Measurements from ENCODE around the gene SOX6. TPM values are rescaled to one million over a fixed set of nuclear protein-coding genes. Genes with fewer than 3 reads are reported as not detected.
A peak's percentile ranks its signal among the peaks of the same experiment; 100 is the strongest.
"Not testable (repeated sequence)": the region's sequence is repeated elsewhere in the genome, so short reads cannot be mapped to it uniquely, and the experiment has no call there.

The SOX6 gene
- total RNA-seq, 1 experiment from 2014 or later: 6.4 TPM

GRCh38 chr11:16043617-16044016, 312.7 kb downstream of the SOX6 start:
- DNase-seq (ENCODE audit: low spot score): no peak

DNA sequence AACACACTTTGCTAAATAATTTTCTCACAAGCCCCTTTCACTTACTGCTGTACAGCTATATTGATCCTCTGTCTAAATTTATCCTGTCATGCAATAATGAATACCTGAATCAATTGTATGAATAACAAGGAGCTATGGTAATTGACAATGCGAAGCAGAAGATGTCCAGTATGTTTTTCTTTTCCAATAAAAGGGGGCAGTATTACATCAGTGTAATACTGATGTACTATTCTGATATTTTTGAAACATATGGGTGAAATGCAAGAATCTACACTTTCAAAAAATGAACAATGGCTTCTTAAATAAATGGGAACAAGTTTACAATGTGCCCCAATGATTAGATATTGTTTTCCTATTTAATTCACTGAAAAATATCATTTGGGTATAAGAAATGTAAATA, 315.1 kb downstream of the SOX6 start:
- DNase-seq (ENCODE audit: low spot score): no peak

- no peak for DNase-seq (ENCODE audit: low spot score)
Measured at GRCh38 chr11:16040151-16040550, 316.2 kb downstream of the SOX6 start.

- no peak for DNase-seq (ENCODE audit: low spot score)
Measured at GRCh38 chr11:16037179-16037578, 319.2 kb downstream of the SOX6 start.

GRCh38 chr11:16036218-16036617, 320.1 kb downstream of the SOX6 start:
- no peak for DNase-seq (ENCODE audit: low spot score)

DNA sequence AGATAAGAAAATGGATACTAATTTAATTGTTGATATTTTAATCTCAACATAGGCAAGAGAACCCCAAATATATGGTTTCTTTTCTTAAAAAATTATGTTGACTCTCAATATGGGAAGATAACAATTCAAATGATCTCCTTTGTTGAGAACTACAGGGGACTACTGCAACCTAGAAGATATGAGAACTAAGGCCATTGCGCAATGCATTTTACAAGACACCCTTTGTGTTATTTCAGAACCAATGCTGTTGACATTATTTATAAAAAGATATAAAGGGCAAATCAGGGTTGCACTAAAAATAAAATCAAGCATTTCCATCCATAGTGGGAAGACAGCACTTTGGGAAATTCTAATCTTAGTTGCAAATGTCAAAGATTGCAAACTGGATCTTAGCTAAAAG, 322.3 kb downstream of the SOX6 start:
- no peak for DNase-seq (ENCODE audit: low spot score)

GRCh38 chr11:16032974-16033373, 323.4 kb downstream of the SOX6 start:
- DNase-seq (ENCODE audit: low spot score): no peak

- no peak for DNase-seq (ENCODE audit: low spot score)
Measured at GRCh38 chr11:16031210-16031609, 325.1 kb downstream of the SOX6 start.

GRCh38 chr11:16030664-16031063, 325.7 kb downstream of the SOX6 start:
- peak; percentile 60 for DNase-seq (ENCODE audit: low spot score)

DNA sequence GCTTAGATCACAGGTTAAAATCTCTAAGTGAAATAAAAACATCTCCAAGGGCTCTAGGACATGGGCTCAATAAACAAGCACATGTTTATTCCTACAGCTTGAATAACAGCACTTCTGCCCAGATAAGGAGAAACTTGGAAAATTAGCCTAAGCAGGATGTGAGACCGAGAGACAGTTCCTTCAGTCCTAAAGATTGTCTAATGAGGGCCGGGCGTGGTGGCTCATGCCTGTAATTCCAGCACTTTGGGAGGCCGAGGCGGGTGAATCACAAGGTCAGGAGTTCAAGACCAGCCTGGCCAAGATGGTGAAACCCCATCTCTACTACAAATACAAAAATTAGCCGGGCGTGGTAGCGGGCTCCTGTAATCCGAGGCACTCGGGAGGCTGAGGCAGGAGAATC, 327.2 kb downstream of the SOX6 start:
- not testable (repeated sequence) for DNase-seq (ENCODE audit: low spot score)

DNA sequence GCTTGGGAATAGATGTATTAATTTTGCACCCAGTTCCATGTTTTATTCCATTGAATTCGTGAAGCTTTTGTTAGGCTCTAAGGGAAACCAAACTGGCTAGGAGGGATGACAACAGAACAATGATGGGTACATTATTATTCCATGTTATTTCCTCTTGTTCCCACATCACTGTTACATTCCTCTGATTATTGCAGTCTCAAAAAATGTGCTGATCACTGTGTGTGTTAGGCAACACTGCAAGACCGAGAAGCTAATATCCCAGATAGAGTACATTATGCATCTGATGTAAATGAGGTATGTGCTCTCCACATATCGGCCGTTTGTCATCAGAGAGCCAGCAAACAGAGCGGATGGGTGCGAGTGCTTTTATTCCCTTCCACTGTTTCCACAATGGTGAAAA, 327.9 kb downstream of the SOX6 start:
- DNase-seq (ENCODE audit: low spot score): no peak

DNA sequence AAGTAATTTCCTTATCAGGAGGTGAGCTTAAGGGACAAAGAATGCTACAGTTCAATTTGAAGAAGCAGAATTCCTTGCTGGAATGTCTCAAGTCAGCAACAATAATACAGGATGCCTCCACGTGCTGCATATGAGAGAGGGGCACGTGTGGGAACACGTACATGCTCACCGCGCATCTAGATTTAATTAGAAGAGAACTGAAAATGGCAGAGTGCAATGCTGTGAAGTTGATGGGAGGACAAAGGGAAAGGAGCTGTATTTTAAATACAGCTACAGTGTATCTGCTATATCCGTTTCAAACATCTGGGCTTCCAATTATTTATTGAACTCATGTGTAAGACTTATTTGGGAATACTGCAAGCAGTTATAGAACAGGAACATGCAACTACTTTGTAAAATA, 328.7 kb downstream of the SOX6 start:
- no peak for DNase-seq (ENCODE audit: low spot score)

- DNase-seq (ENCODE audit: low spot score): no peak
Measured at GRCh38 chr11:16026849-16027248, 329.5 kb downstream of the SOX6 start.

- no peak for DNase-seq (ENCODE audit: low spot score)
Measured at GRCh38 chr11:16018931-16019330, 337.4 kb downstream of the SOX6 start.

DNA sequence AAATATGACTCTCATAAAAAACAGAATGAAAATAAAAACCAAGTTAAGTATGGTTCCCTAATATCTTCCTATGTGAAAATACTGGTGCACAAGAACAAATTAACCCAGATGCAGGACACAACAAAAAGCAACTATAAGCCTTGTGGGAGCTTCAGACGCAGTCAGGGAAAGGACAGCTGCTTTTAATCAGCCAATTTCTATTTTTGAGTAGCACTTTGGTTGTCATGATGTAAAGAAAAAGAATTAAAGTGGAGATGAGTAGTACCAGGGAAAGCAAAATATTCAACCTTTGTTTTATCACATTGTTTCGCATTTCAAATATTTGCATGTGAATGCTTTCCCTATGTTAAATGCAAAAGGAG, 339.9 kb downstream of the SOX6 start:
- DNase-seq (ENCODE audit: low spot score): no peak

DNA sequence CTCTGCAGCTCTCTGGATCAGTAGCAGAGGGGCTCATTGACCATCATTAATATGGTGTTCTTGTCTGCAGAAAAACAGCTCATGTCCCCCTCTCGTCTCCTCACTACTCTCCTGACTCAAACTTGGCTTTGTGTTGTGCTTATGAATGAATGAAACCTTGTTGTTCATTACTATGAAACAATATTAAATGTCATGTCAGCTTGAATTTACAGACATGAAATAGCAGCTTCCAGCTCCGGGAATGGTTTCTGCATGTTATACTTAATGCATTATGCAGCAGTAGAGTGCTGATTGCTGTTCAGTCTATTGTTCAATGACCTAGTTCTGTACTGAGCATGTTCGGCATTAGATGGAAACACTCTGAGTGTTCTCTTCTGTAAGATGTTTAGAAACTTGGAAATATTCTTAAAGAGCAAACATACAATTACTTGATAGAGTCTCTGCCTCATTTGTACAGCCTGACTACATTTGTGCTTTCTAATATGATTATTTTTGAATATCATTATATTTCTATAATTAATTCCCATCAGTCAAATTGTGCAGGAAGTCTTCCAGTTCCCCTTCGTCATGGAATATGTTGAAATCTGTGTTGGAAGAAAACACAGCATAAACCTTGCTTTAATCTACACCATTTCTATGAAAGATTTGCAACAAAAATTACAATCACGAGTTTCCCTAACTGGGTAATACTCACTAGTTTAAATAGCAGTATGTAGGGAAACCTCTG, 340.4 kb downstream of the SOX6 start:
- DNase-seq (ENCODE audit: low spot score): no peak

GRCh38 chr11:16013649-16014275, 342.6 kb downstream of the SOX6 start:
- DNase-seq (ENCODE audit: low spot score): no peak

- no peak for DNase-seq (ENCODE audit: low spot score)
Measured at GRCh38 chr11:16013242-16013641, 343.1 kb downstream of the SOX6 start.

- DNase-seq (ENCODE audit: low spot score): peak; percentile 74
Measured at GRCh38 chr11:16012125-16012751, 344.1 kb downstream of the SOX6 start.

GRCh38 chr11:16011396-16011795, 344.9 kb downstream of the SOX6 start:
- DNase-seq (ENCODE audit: low spot score): no peak

GRCh38 chr11:16009021-16009420, 347.3 kb downstream of the SOX6 start:
- DNase-seq (ENCODE audit: low spot score): no peak

GRCh38 chr11:16007514-16007913, 348.8 kb downstream of the SOX6 start:
- no peak for DNase-seq (ENCODE audit: low spot score)

DNA sequence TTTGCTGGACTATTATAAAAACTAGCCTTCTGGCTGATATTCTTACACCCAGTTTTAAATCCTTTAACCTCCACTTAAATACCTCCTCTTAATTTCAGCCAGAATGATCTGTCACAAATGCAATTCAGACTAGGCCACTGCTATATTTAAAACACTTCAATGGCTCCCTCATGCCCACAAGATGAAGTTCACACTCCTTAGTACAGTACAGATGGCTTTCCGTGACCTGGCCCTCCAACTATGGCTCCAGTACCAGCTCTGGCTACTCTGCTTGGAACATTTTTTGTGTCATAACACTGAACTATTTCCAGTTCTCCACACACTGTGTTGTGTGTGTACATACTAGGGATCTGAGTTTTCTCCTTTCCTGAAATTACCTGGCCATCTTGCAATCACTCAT, 353.4 kb downstream of the SOX6 start:
- DNase-seq (ENCODE audit: low spot score): no peak

All from H4 (cell line).